AG10803 (cell line): Measurements from ENCODE around the gene HSH2D.
A peak's percentile ranks its signal among the peaks of the same experiment; 100 is the strongest.

Experiments used
- DNase-seq: peaks from one replicate; pipeline ENCODE4 v3.0.0; 2010; ENCODE audit warnings: low read depth
- H3K4me3 ChIP-seq: 2 replicates; pipeline ENCODE4 v1.5.1; 2011; ENCODE audit warnings: mild to moderate bottlenecking, low read length, control low read depth
- CTCF ChIP-seq: conservative IDR thresholded peaks from 2 replicates; pipeline ENCODE4 v1.5.1; 2011; ENCODE audit warnings: mild to moderate bottlenecking, low read length, control low read depth, inconsistent platforms

Gene HSH2D

GRCh38 chr19:16157601-16158000 lies 14.1 kb downstream of the HSH2D start:
- no peak overlapping the region for H3K4me3 ChIP-seq
- DNase-seq, result no peak
- TF ChIP-seq CTCF, result no peak

GRCh38 chr19:16159655-16160054 lies 16.2 kb downstream of the HSH2D start:
- H3K4me3 ChIP-seq, result no peak overlapping the region
- DNase-seq, result no peak
- no peak for TF ChIP-seq CTCF

- H3K4me3 ChIP-seq, result no peak overlapping the region
Observed at GRCh38 chr19:16160445-16160942, 17.0 kb downstream of the HSH2D start.

GRCh38 chr19:16160943-16161560 lies 17.6 kb downstream of the HSH2D start:
- DNase-seq, result peak; percentile 30
- H3K4me3 ChIP-seq, result no peak overlapping the region
- no peak for TF ChIP-seq CTCF

More at GRCh38 chr19:16160445-16160942, 17.0 kb downstream of the HSH2D start:
- no peak for TF ChIP-seq CTCF
- no peak for DNase-seq

GRCh38 chr19:16161840-16162239 lies 18.4 kb downstream of the HSH2D start:
- H3K4me3 ChIP-seq, result no peak overlapping the region
- TF ChIP-seq CTCF, result no peak
- DNase-seq, result peak; percentile 28

- no peak for TF ChIP-seq CTCF
- no peak overlapping the region for H3K4me3 ChIP-seq
- DNase-seq, result no peak
Observed at GRCh38 chr19:16164222-16164890, 20.9 kb downstream of the HSH2D start.

- H3K4me3 ChIP-seq, result no peak overlapping the region
- no peak for TF ChIP-seq CTCF
- DNase-seq, result no peak
Observed at GRCh38 chr19:16166417-16166816, 22.9 kb downstream of the HSH2D start.
